T1000 (cell line): ENCODE measurements around the gene AARSD1.
A peak's percentile ranks its signal among the peaks of the same experiment; 100 is the strongest.
"Not testable (repeated sequence)": the region's sequence is repeated elsewhere in the genome, so short reads cannot be mapped to it uniquely, and the experiment has no call there.

Experiments used
- DNase-seq: peaks from one replicate; lab custom pipeline; 2025; ENCODE audit warnings: mixed read lengths; lab: John Stamatoyannopoulos, UW

Gene AARSD1

GRCh38 chr17:42980766-42981397 lies 16.6 kb upstream of the AARSD1 start:
- peak; percentile 2 for DNase-seq

DNA sequence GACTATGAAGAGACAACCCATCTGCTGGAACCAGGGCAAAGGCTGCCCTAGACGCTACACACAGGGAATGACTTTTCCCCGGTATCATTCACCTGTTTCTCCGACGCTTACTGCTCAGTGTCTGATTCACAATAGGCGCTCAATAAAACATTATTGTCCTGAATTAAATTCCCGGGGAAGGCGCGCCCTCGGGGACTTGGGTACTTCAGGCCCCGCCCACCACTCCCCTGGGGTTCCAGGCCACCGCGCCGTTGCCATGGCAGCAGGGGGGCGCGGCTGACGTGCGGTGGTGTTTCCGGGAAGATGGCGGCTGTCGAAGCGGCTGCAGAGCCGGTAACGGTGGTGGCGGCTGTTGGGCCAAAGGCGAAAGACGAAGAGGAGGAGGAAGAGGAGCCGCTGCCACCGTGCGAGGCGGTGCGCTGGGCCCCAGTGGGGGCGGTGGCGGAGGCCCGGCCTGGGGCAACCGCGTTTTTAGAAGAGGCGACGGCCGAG lies 16.1 kb upstream of the AARSD1 start, which contains the start of gene RUNDC1:
TSS of gene RUNDC1 (plus strand) at position 292 of the 492 bp plus-strand sequence. CDS start at position 304, 12 bp downstream.
- peak; percentile 78 for DNase-seq

GRCh38 chr17:42979511-42980273 lies 15.4 kb upstream of the AARSD1 start, which contains the start of gene PTGES3L:
PTGES3L (minus strand) TSS chr17:42980080; CDS start chr17:42980053, 27 bp downstream.
- DNase-seq = no peak

- DNase-seq = not testable (repeated sequence)
Observed at GRCh38 chr17:42975701-42976100, 11.4 kb upstream of the AARSD1 start.

GRCh38 chr17:42975265-42975664 lies 11.0 kb upstream of the AARSD1 start:
- no peak for DNase-seq

DNA sequence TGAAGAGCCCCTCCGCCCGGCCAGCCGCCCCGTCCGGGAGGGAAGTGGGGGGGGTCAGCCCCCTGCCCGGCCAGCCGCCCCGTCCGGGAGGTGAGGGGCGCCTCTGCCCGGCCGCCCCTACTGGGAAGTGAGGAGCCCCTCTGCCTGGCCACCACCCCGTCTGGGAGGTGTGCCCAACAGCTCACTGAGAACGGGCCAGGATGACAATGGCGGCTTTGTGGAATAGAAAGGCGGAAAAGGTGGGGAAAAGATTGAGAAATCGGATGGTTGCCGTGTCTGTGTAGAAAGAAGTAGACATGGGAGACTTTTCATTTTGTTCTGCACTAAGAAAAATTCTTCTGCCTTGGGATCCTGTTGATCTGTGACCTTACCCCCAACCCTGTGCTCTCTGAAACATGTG lies 9.1 kb upstream of the AARSD1 start:
- not testable (repeated sequence) for DNase-seq

DNA sequence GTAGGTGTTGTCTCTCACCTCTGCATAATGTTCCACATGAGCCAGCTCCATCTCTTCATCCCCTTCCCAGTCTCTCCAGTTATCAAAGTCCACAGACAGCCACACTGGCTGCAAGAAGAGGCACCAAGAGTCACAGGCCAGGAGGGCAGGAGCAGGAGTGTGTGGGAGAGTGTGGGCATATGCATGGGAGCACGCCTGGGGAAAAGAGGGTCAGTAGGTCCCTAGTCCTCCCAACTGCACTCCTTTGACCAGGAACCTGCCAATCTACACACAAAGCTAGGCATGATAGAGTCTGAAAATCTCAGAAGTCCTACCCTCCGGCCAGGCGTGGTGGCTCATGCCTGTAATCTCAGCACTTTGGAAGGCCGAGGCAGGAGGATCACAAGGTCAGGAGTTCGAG lies 7.3 kb upstream of the AARSD1 start:
- DNase-seq = no peak

DNA sequence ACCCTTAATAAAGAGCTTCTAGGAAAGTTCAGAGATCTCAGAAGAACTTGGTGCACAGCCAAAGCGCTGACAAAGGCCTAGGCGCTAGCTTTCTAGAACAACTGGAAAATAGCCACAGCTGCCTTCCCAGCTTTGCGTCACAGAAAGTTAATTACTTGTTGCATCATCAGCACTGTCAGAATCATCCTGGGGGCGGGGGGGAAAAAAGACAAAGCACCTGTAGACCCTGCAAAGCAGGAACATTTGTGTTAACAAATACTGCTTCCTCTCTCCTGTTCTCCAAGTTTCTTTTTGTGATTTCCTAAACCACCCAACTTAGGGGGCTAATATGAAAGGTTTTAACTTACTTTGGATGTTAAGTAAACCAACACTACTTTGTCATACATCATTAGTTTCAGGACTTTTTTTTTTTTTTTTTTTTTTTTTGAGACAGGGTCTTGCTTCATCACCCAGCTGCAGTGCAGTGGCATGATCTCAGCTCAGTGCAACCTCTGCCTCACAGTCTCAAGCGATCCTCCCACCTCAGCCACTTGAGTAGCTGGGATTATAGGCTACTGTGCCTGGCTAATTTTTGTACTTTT lies 4.8 kb upstream of the AARSD1 start:
- DNase-seq = no peak

DNA sequence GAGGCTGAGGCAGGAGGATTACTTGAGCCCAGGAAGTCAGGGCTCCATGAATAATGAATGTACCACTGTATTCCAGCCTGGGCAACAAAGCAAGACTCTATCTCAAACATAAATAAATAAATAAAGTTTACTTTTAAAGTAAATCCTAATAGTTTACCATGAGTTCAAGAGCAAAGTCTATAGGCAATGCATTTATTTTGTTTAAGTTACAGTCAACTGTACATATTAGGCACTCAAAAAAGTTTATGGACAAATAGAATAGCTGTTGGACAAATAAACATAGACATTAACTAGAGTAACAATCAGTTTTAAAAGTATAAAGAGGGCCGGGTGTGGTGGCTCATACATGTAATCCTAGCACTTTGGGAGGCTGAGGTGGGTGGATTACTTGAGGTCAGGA lies 3.7 kb upstream of the AARSD1 start:
- no peak for DNase-seq

DNA sequence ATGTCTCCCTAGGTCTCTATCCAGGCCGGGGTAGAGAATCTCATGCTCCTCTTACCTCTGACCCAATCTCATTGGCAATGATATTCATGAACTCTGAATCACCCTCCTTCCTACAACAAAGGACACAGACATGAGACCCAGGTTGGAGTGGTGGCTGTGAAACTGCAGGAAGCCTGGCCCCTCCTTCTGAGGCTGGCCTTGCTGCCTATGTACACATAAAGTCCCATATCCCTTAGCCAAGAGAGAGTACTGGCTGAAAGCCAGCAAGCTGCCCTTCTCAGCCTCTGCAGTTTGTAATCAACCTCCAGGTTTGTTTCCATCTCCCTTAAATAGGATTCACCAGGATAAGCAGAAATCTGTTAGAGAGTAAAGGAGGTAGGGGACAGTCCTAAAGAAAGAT lies 10.6 kb downstream of the AARSD1 start:
- no peak for DNase-seq

GRCh38 chr17:42950044-42950783 lies 14.0 kb downstream of the AARSD1 start:
- DNase-seq = no peak

GRCh38 chr17:42946812-42947211 lies 17.4 kb downstream of the AARSD1 start:
- DNase-seq = no peak

GRCh38 chr17:42944211-42944610 lies 20.0 kb downstream of the AARSD1 start:
- DNase-seq = no peak

DNA sequence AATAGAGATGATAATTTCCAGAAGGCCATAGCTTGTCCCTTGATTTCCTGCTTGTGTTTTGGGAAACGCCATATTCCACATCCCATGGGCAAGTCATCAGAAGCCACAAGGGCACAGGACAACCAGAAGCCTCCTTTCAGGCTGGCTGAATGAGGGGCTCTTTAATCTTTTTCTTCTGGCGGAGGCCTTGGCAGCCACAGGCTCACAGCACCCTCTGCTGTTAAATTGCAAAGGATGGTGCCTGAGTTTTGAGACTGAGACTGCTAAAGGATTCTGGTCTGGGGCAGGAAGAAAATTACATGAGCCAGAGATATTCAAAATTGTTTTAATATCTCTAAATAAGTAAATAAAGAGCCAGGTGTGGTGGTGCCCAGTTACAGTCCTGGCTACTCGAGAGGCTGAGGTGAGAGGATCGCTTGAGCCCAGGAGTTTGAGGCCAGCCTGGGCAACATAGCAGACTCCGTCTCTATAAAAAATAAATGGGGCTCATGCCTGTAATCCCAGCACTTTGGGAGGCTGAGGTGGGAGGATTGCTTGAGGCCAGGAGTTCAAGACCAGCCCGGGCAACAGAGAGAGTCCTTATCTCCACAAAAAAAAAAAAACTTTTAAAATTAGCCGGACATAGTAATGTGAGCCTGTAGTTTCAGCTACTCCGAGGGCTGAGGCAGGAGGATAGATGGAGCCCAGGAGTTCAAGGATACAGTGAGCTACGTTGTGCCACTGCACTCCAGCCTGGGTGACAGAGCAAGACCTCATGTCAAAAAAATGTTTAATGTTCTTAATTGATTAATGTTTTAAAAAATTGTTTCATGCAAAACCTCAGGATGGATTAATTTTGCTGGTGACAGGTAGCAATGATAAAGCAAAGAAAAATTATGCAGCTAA lies 26.3 kb downstream of the AARSD1 start:
- peak; percentile 26 for DNase-seq

DNA sequence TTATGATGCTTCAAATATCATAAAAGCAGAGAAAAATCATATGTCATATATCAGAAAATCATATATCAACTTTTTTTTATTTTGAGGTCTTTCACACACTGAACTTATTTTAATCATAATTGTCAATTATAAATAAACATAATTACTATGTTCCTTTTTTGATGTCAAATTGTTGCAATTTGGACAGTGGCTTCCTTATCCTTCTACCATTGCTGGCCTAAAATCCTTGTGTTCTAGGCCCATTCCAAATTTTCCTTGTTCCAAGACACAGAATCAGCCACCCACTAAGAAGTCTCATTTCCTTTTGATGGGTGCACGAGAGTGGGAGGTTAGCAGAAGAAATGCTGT lies 34.8 kb downstream of the AARSD1 start:
- no peak for DNase-seq

DNA sequence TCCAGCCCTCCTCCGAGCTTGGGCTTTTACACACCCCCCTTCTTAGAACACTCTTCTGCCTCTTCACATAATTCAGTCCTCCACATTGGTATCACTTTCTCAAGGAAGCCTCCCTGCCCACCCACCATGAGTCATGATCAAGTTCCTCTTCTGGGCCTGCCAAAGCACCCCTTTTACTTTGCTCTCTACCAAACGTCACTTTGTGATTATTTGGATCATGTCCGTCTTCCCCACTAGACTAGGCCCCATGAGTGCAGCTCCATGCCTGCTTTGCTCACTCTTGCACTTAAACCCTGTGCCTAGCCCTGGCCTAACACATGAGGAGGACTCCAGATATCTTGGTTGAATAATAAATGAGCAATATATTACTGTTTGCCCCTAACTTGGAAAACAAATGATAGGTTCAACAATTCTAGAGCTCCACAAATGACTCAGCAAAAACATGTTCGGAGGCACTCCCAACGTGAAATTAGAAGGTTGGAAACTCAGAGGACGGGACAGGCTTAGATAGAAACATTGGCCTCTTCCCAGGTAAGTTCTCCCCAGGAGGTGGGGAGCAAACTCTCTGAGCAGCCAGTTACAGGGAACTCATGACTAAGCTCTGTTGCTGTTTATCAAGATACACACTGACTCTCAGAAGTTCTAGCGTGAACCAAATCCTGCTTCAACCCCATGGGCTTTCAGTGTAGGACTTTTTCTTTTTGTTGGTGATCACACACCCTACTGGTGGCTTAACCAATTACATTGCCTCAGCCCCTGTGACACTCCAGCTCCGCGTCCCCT lies 35.3 kb downstream of the AARSD1 start:
- peak; percentile 9 for DNase-seq

- no peak for DNase-seq
Observed at GRCh38 chr17:42924891-42925290, 39.4 kb downstream of the AARSD1 start.

DNA sequence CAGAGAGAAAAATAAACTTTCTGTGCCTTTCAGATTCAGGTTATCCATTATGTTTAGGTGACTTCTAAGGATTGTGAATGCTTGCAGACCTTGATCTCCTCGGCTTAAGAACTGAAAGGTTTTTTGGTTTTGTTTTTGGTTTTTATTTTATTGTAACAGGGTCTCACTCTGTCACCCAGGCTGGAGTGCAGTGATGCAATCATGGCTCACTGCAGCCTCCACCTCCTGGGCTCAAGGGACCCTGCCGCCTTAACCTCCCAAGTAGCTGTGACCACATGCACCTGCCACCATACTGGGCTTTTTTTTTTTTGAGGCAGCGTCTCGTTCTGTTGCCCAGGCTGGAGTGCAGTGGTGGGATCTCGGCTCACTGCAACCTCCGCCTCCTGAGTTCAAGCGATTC lies 40.8 kb downstream of the AARSD1 start:
- DNase-seq = not testable (repeated sequence)

GRCh38 chr17:42922294-42922693 lies 42.0 kb downstream of the AARSD1 start:
- no peak for DNase-seq

DNA sequence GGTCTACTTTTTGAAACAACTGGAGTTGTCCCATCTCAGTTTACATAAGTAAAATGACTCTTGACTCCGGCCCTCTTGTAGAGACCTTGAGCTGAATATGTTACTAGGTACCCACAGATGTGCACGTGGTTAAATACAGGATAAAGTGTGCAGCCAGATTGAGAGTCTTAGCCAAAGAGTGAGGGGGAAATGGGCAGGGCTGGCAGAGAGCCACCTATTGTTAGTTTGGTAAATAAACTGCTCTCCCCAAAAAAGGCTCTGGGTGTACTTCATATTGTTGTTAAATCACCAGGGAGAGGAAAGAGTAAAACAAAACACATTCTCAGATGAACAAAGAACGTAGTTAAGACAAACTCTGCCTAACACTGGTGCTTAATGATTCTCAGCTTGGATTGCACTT lies 43.3 kb downstream of the AARSD1 start:
- no peak for DNase-seq
